Esophagus mucosa (tissue), 1 donor: ENCODE data around the gene CTBP1. TPM values are rescaled to one million over a fixed set of nuclear protein-coding genes. Genes with fewer than 3 reads are reported as not detected.
A peak's percentile ranks its signal among the peaks of the same experiment; 100 is the strongest.
"Not testable (repeated sequence)": the region's sequence is repeated elsewhere in the genome, so short reads cannot be mapped to it uniquely, and the experiment has no call there.

Experiments used
- ATAC-seq: fragments of 200-7000 bp; cut with Tn5 transposase; one replicate; pipeline ENCODE4 v1.9.1; 2020
- total RNA-seq: library from RNA; stranded (reverse); gene quantifications from one replicate; pipeline ENCODE4 v1.2.4, GENCODE V29; 2023
- donor health status: DM: yes; HTN: yes; CAD: no.

CTBP1 gene
- total RNA-seq, 1 donor from 2014 or later, result 89.4 TPM

GRCh38 chr4:1237261-1237660, 11.7 kb downstream of the CTBP1 start:
- ATAC-seq, result not testable (repeated sequence)

- not testable (repeated sequence) for ATAC-seq
Measured at GRCh38 chr4:1236836-1237235, 12.1 kb downstream of the CTBP1 start.

DNA sequence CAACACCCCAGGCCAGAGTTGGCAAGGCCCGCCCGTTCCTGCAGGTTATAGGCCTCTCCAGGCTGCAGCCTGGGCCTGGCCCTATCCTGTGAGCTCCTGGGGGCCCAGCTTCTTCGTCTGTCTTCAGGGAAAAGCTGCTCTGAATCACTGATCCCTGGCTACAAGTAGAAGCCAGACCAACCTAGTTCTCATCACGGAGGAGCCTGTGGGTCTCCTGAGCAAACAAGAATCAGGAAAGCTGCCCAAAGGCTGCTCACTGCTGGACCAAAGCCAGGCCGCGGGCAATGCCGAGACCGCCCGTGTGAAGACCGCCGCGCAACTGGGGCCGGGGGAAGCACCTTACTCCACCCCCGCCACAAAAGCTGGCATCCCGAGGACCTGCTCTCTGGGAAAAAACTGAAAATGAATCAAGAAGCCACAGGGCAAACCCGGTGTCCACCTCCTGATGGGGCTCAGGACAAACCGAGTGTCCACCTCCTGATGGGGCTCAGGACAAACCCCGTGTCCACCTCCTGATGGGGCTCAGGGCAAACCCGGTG, 12.8 kb downstream of the CTBP1 start:
- ATAC-seq, result no peak

- no peak for ATAC-seq
Measured at GRCh38 chr4:1235381-1236102, 13.4 kb downstream of the CTBP1 start.

GRCh38 chr4:1234811-1235292, 14.1 kb downstream of the CTBP1 start:
- no peak for ATAC-seq

GRCh38 chr4:1234309-1234695, 14.6 kb downstream of the CTBP1 start:
- no peak for ATAC-seq

DNA sequence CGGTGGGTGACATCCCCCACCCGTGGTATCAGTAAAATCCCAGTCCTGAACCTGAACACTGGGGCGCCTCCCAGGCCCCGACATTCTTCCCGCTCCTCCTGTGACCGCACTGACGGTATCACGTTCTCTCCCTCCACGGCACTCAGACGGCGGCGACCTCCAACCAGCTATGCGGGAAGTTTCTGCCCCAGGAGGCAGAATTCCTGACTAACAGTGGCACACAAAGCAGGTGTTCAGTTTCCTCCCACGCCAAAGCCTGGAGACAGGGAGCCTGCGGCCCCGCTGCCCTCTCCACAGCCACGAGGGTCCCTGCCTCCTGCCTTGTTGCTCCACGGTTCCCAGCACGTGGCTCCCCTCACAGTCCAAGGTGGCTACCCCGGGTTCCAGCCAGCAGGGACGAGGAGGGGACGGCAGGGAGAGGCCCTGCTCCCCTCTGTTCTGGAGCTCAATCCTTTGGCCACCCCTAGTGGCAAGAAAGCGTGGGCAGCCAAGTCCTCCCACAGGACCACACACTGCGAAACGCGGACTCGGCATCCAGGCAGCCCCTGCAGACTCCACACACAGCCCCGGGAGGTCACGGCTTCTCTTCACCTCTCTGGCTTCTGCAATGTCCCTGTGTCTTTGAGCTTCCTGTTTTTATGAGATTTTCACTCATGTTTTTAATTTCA, 15.2 kb downstream of the CTBP1 start:
- no peak for ATAC-seq

DNA sequence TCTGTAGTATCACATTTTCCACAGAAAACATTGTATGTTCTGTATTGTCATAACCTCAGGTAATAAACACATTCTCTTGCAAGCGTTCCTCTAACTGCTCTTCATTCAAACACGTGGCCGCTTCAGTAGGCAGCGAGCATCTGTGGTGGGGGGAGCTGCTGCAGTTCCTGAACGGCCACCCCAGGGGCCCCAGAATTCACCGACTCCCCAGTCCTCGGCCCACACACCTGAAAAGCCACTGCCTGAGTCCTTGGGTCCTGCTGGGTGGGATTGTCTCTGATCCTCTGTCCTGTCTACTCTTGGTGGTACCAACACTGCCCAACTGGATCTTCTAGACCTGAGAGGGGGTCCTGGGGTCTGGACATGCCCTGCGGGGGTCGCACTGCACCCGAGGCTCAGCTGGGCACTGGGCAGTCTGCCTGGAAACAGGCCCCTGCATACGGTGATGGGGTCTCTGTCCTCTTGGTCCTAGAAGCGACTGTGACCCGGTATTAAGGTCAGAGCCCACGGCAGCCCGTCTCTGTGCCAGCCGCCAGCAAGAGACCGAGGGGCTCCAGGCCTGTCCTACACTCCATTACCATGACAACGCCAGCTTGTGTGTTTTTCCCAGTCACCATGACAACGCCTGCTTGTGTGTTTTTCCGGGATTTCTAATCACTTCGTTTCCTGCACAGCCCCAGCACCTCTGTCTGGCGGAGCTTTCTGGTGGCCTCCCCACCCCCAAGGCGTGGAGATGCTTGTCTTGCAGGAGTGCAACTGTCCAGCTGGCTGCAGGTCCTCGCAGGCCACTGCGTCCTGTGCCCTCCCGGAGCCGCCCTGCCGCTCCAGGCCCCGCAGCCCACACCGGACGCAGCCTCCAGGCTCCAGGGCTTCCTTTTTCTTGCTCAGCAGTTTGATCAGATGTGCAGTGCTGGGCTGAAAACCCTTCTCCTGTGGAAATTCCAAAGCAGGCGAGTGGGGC, 16.0 kb downstream of the CTBP1 start:
- no peak for ATAC-seq

DNA sequence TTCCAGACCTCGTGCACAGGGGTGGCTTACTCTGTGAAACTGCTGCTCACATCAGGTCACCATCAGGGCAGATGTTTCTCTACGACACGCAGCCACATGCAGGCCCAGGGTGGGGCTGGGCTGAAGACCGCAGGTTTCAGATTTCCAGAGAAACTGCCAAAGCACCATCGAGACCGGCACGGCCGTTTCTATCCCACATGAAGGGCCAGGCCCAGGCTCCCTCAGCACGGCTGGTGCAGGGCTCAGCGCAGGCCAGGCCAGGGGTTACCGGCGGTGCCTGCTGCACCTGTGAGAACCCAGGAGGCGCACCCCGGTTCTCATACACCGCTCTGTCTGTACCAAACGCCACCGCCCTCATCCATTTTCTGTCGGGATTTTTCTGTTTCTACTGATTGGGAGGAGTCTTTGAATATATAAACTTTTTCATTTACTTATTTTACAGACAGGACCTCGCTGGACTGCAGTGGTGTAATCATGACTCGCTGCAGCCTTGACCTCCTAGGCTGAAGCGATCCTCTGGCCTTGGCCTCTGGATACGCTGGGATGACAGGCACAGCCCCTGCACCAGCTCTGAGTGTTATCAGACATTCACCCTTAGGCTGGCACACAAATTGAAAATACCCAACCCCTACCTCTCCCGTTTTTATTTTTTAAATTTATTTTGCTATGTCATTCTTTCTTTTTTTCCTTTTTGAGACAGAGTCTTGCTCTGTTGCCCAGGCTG, 17.1 kb downstream of the CTBP1 start:
- ATAC-seq, result peak; percentile 63

DNA sequence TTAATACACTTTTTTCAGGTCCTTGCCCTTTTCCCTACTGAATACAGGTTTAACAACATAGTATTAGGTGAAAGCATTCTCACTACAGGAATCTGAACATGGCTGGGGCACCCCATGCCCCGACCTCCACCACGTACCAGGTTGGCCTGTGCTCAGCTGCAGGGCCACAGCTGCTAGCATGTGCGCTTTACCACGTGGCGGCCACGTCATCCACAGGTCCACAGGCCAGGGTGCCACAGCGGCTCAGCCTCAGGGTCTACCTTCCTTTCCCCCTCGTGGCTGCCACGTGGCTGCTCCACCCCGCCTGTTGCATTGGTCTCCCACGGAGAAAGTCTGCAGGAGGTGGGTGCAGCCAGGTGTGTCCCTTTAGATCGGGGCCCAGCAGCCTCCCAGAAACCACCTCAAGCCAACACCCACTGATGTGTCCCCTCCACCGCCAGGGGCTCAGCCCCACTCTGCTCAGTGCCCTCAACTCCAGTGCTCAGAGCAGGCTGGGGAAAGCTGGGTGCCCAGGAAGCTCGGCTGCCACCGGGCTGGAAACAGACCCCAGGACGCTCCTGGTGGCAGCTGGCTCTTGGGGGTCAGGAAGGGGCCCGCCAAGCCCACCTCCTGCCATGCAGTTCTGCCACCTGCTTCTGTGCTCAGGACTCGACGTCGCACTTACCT, 17.8 kb downstream of the CTBP1 start:
- ATAC-seq, result no peak

DNA sequence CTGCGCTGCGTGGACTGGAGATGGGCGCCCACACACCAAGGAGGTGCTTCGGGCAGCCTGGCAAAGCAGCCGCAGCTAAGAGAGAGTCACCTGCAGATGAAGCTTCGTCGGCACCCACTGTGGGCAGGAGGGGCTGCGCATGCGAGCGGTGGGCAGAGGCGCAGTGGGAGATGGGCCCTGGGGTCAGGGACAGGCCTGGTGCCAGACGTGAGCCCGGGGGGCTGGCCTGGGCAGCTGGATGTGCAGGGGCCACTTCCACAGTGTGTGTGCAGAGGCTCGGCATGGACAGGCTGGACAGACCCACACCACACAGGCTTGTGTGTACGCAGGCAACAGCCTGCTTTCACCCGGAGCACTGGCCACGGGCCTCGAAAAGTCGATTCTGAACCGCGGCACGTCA, 18.6 kb downstream of the CTBP1 start:
- ATAC-seq, result no peak

DNA sequence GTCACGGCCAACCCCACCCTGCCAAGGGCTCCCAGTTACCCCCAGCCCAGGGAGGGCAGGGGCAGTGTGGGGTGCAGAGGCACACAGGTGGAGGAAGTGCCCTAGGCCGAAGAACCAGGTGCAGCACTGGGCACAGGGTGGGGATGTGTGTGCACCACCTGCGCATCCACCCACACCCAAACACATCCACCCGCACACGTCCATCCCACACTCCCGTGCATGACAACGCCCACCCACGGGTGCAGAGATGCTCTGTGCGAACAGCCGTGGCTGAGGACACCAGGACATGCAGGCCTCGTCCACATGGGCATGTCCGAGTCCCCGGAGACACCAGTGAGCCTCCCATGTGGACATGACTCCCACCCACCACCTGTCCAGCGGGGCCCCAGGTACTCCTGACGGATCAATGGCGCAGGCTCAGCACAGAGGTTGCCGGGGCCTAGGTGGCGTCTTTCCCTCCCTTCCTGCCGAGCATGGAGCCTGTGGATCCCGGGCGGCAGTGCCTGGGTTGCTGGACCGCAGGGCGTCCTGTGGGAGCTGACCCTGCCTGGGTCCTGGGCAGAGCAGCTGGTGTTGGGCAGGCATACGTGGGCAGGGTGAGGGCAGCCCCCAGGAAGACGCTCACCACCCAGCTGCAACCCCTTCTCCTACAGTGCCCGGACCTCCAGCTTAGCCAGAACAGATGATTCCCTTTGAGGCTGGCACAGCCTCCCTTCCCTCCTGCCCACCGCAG, 19.6 kb downstream of the CTBP1 start:
- ATAC-seq, result no peak

- ATAC-seq, result no peak
Measured at GRCh38 chr4:1227816-1228215, 21.1 kb downstream of the CTBP1 start.

GRCh38 chr4:1226598-1226997, 22.3 kb downstream of the CTBP1 start:
- no peak for ATAC-seq

DNA sequence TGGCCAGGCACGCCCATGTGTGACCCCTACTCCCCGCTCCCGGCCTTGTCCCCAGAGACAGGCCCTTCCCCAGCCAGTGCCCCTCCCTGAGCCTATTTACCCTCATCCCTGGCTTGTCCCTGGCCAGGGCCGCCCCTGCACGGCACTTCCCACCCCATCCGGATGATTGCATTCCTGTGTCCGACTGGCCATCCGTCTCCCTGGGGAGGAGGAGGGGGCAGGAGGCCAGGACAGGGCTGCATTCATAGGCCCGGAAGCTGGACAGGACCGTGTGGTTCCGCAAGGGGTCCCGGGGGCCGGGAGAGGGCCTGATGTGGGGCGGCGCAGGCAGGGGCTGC, 22.8 kb downstream of the CTBP1 start:
- ATAC-seq, result no peak

DNA sequence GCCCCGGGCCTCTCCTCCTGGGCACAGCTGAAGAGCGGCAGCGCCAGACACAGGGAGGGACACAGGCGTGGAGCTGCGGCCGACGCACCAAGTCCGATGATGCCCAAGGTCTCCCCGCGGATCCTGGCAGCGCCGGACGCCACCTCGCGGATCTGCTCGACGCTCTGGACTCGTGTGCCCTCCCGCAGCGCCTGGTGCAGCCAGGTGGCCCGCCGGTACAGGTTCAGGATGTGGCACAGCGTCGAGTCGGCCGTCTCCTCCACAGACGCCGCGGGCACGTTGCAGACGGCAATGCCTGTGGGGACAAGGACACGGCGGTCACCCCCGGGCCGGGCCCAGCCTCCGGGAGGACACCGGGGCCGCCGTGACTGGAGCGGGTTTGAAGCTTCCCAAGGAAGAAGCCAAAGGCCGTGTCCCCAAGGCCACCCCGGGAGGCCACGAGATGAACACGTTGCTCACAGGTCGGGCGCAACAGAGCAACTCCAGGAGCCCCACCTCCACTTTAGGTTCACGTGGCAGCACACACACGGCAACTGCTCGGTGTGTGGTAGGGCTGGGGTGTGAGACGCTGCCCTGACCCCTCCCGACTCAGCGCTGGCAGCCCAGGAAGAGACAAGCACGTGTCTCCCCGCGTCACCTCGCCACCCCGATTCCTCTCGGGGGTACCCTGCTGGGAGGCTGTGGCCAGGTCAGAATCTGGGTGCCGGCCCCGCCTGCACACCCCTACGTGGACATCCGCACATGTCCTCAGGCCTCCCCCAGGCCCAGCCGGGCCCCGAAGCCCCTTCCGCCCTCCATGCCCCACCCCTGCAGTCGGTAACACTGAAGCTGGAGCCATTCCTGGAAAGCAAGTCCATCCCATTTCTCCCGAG, 23.4 kb downstream of the CTBP1 start:
- no peak for ATAC-seq

GRCh38 chr4:1223841-1224809, 24.8 kb downstream of the CTBP1 start:
- ATAC-seq, result no peak

GRCh38 chr4:1222938-1223690, 25.8 kb downstream of the CTBP1 start:
- peak; percentile 11 for ATAC-seq
